ENCODE measurements around the gene AHNAK.
"Not testable (repeated sequence)": the region's sequence is repeated elsewhere in the genome, so short reads cannot be mapped to it uniquely, and the experiment has no call there.

The AHNAK gene

DNA sequence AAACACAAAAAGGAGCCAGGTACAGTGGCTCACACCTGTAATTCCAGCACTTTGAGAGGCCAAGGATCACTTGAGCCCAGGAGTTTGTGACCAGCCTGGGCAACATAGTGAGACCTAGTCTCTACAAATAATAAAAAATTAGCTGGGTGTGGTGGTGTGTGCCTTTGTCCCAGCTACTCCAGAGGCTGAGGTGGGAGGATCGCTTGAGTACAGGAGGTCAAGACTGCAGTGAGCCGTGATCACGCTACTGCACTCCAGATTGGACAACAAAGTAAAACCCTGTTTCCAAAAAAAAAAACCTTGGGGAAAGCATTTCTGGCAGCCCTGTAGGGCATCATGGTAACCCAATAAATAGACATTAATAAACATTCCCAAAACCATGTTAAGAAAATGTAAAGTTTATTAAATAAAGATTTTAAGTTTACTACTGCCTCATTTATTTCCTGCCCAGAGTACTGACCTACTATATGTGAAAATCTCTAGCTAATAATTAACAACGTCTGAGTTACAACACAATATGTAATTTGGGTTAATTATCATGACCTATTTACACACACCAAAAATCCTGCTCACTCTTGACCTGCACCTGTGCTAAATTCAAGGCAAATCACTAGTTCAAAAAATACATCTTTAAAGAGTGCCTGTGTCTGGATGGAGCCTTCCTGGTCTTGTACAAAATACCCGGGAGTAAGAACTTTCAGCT is 18.6 kb upstream of the AHNAK start:
- H3K9me3 ChIP-seq (ENCODE audit: low read length) = no peaks in the 10 kb centered on the region
- H3K4me3 ChIP-seq (ENCODE audit: low read depth, low read length, poor library complexity, severe bottlenecking) = no peak overlapping the region
- 0 out of 2 replicates have a peak, but pooled peaks cover 4% of the 10 kb centered on the region for H3K79me2 ChIP-seq (ENCODE audit: insufficient read depth, low read length)
- TF ChIP-seq EZH2 (IDR thresholded peaks at IDR 0.05; ENCODE audit: borderline replicate concordance, low read length) (no peak), CTCF (IDR thresholded peaks at IDR 0.05; ENCODE audit: low read length) (no peak)
- H2AFZ ChIP-seq (ENCODE audit: low read length) = no peak overlapping the region
- no peak overlapping the region for H3K4me2 ChIP-seq (ENCODE audit: low read length)
- peaks cover 94% of the 10 kb centered on the region for H3K36me3 ChIP-seq (ENCODE audit: insufficient read depth, low read length)
- no peak overlapping the region for H3K9ac ChIP-seq (ENCODE audit: low read length)
- no peaks in the 10 kb centered on the region for H3F3A ChIP-seq (ENCODE audit: insufficient read depth, low read length)
- H3K4me1 ChIP-seq (ENCODE audit: insufficient read depth, low read length, severe bottlenecking) = peaks cover 9% of the 10 kb centered on the region
- H3K27me3 ChIP-seq (ENCODE audit: insufficient read depth, low read length) = no peaks in the 10 kb centered on the region
- no peak overlapping the region for H3K27ac ChIP-seq (ENCODE audit: low read depth, low read length, poor library complexity, severe bottlenecking)
- H3K9me2 ChIP-seq (ENCODE audit: low read depth, low read length) = no peaks in the 10 kb centered on the region
- H4K20me1 ChIP-seq (ENCODE audit: insufficient read depth, low read length) = no peaks in the 10 kb centered on the region

DNA sequence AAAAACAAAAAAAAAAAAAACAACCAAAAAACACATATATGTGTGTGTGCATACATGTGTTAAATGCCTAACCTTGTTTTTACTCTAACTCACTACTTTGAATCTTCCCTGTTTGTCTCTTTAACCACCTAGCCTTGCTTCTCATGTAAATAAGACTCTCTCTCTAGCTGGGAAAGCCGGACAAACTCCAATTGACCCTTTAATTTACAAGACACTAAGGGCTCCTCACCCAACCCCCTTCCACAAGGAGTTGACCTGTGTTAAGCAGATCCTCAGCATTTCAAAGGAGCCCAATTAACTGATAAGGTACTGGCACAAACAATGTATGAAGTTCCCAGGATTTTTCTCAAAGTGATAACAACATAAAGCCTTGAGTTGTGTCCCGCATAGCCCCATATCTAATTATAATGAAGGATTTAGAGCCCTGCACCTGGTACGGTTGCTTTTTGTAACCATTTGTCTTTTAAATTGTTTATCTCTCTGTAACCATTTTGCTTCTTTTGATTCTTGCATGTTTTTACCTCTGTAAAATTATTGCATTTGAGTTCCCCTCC is 15.1 kb upstream of the AHNAK start:
- not testable (repeated sequence) for H3K9me2 ChIP-seq (ENCODE audit: low read depth, low read length); H3K79me2 ChIP-seq (ENCODE audit: insufficient read depth, low read length); H3K9ac ChIP-seq (ENCODE audit: low read length); H2AFZ ChIP-seq (ENCODE audit: low read length); H3K4me2 ChIP-seq (ENCODE audit: low read length); H3K9me3 ChIP-seq (ENCODE audit: low read length); H4K20me1 ChIP-seq (ENCODE audit: insufficient read depth, low read length); H3K27ac ChIP-seq (ENCODE audit: low read depth, low read length, poor library complexity, severe bottlenecking); H3F3A ChIP-seq (ENCODE audit: insufficient read depth, low read length); H3K4me3 ChIP-seq (ENCODE audit: low read depth, low read length, poor library complexity, severe bottlenecking); H3K27me3 ChIP-seq (ENCODE audit: insufficient read depth, low read length)
- peaks cover 94% of the 10 kb centered on the region for H3K36me3 ChIP-seq (ENCODE audit: insufficient read depth, low read length)
- peaks cover 12% of the 10 kb centered on the region for H3K4me1 ChIP-seq (ENCODE audit: insufficient read depth, low read length, severe bottlenecking)

DNA sequence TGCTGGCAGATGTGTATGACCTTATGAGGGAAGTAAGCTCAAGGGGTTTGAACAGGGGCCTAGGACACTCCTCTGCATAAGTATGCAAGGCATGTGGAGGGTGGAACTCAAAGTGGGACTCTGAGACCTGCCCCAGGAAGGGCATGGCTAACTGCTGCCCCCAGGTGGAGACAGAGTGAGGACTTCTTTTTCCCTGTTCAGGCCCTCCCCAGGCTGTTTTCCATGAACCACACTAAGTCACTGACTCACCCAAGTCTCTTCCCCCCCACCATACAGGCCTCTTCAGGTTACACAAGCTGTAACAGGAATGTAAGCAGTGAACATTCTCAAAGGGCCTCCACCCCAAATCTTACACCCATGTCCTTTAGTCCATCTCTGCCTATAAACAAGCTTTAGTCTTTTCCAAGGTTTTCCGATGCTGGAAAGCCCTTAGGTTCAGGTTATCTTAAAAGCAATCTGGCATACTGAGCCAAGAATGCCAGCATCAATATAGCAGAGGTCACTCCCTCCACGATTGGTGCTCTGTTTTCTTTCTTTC is 14.0 kb upstream of the AHNAK start:
- Histone ChIP-seq H3K4me2 (ENCODE audit: low read length) (no peak overlapping the region), H3K4me3 (ENCODE audit: low read depth, low read length, poor library complexity, severe bottlenecking) (no peak overlapping the region), H3K27ac (ENCODE audit: low read depth, low read length, poor library complexity, severe bottlenecking) (no peak overlapping the region), H3K79me2 (ENCODE audit: insufficient read depth, low read length) (no peaks in the 10 kb centered on the region), H4K20me1 (ENCODE audit: insufficient read depth, low read length) (no peaks in the 10 kb centered on the region), H3K9ac (ENCODE audit: low read length) (no peak overlapping the region), H3K9me2 (ENCODE audit: low read depth, low read length) (no peaks in the 10 kb centered on the region), H2AFZ (ENCODE audit: low read length) (no peak overlapping the region), H3F3A (ENCODE audit: insufficient read depth, low read length) (no peaks in the 10 kb centered on the region; the same call in 1 of the 2 replicates), H3K9me3 (ENCODE audit: low read length) (no peaks in the 10 kb centered on the region), H3K4me1 (ENCODE audit: insufficient read depth, low read length, severe bottlenecking) (peaks cover 23% of the 10 kb centered on the region), H3K36me3 (ENCODE audit: insufficient read depth, low read length) (peaks cover 90% of the 10 kb centered on the region), H3K27me3 (ENCODE audit: insufficient read depth, low read length) (no peaks in the 10 kb centered on the region)
- TF ChIP-seq CTCF (IDR thresholded peaks at IDR 0.05; ENCODE audit: low read length) = peak; percentile 54
- no peak for TF ChIP-seq EZH2 (IDR thresholded peaks at IDR 0.05; ENCODE audit: borderline replicate concordance, low read length)

DNA sequence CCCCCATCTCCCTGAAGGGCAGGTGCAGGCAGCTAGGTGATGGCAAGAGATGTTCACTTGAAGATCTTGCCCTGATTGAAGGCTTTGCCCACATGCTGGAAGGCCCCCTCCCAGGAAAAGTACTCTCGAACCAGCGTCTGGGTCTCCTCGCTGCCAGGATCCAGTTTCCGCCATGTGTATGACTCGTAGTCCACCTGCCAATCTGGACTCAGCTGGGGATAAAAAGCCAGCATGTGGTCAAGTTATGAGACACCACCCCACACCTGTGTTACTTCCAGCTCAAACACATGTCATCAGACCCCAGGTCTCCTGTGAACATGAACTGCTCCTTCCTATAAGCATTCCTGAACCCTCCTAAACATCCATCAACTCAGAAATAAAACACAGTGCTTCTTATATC is 13.0 kb upstream of the AHNAK start:
- H3K79me2 ChIP-seq (ENCODE audit: insufficient read depth, low read length); H3K27me3 ChIP-seq (ENCODE audit: insufficient read depth, low read length); H4K20me1 ChIP-seq (ENCODE audit: insufficient read depth, low read length); H3F3A ChIP-seq (ENCODE audit: insufficient read depth, low read length); H3K4me2 ChIP-seq (ENCODE audit: low read length); H3K9me3 ChIP-seq (ENCODE audit: low read length); H2AFZ ChIP-seq (ENCODE audit: low read length); H3K27ac ChIP-seq (ENCODE audit: low read depth, low read length, poor library complexity, severe bottlenecking); H3K9me2 ChIP-seq (ENCODE audit: low read depth, low read length); H3K4me3 ChIP-seq (ENCODE audit: low read depth, low read length, poor library complexity, severe bottlenecking); H3K9ac ChIP-seq (ENCODE audit: low read length): not testable (repeated sequence)
- peaks cover 29% of the 10 kb centered on the region for H3K4me1 ChIP-seq (ENCODE audit: insufficient read depth, low read length, severe bottlenecking)
- H3K36me3 ChIP-seq (ENCODE audit: insufficient read depth, low read length) = peaks cover 83% of the 10 kb centered on the region
